Loucy (cell line): Measurements from ENCODE around the gene ODAM.

Experiments used
- EZH2phosphoT487 ChIP-seq: fragments of 200-600 bp; IDR thresholded peaks from 2 replicates; pipeline ENCODE4 v1.6.1; 2018; ENCODE audit warnings: antibody characterized with exemption, mild to moderate bottlenecking, moderate library complexity, borderline replicate concordance
- TF ChIP-seq, protein P1 (sequence below): fragments of 200-600 bp; sonication (generic); conservative IDR thresholded peaks from 2 replicates; pipeline ENCODE4 v1.5.1; 2014; ENCODE audit warnings: mild to moderate bottlenecking, antibody characterized with exemption, low read length

DNA sequence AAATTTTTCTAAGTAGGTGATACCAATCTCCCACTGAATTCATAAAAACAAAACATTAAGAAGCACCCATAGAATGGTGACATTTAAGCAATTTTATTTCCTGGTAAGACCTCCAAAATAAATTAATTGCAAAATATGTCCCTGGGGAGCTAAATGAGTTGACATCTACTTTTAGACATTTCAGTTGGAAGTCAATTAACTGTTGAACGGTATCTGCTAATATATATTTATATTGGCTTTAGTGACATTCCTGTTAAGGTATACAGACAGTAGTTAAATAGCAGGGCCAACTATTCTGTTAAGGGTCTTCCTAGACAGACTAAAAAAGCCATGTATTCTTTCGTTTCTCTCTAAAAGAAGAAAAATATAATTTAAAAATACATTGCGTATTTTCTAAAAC, 41.6 kb upstream of the ODAM start, which contains the start of gene PRR27:
- TF ChIP-seq, protein P1, sequence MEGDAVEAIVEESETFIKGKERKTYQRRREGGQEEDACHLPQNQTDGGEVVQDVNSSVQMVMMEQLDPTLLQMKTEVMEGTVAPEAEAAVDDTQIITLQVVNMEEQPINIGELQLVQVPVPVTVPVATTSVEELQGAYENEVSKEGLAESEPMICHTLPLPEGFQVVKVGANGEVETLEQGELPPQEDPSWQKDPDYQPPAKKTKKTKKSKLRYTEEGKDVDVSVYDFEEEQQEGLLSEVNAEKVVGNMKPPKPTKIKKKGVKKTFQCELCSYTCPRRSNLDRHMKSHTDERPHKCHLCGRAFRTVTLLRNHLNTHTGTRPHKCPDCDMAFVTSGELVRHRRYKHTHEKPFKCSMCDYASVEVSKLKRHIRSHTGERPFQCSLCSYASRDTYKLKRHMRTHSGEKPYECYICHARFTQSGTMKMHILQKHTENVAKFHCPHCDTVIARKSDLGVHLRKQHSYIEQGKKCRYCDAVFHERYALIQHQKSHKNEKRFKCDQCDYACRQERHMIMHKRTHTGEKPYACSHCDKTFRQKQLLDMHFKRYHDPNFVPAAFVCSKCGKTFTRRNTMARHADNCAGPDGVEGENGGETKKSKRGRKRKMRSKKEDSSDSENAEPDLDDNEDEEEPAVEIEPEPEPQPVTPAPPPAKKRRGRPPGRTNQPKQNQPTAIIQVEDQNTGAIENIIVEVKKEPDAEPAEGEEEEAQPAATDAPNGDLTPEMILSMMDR = no peak
- TF ChIP-seq EZH2phosphoT487 = no peak
